HepG2 (cell line): ENCODE results near the gene TNFSF9.

Experiments
- NFE2L1 ChIP-seq: sonication (generic); formaldehyde crosslinking; IDR thresholded peaks from 2 replicates; pipeline ENCODE4 v1.4.0; 2020; ENCODE audit warnings: missing genetic modification reagents, mild to moderate bottlenecking, borderline replicate concordance
- NRL ChIP-seq: sonication (generic); formaldehyde crosslinking; IDR thresholded peaks from 2 replicates; pipeline ENCODE4 v1.5.0; 2020; ENCODE audit warnings: missing genetic modification reagents, mild to moderate bottlenecking, moderate library complexity, borderline replicate concordance
- POLR2A ChIP-seq, 2 experiments: IDR thresholded peaks; 2 replicates each; pipeline ENCODE4 v1.6.1; 2011; ENCODE audit warnings: low read depth in 2 of 2, low read length in 2 of 2, mild to moderate bottlenecking in 1 of 2, moderate library complexity in 1 of 2; ENCODE audit not compliant: insufficient read depth in 1 of 2
- SP2 ChIP-seq: sonication (generic); formaldehyde crosslinking; IDR thresholded peaks from 2 replicates; pipeline ENCODE4 v1.5.1; 2020; ENCODE audit warnings: mild to moderate bottlenecking, missing genetic modification reagents
- ZFP37 ChIP-seq: sonication (generic); formaldehyde crosslinking; IDR thresholded peaks from 2 replicates; pipeline ENCODE4 v1.4.0; 2020; ENCODE audit warnings: missing genetic modification reagents, borderline replicate concordance
- ZNF781 ChIP-seq: sonication (generic); formaldehyde crosslinking; IDR thresholded peaks from 2 replicates; pipeline ENCODE4 v1.5.1; 2020; ENCODE audit warnings: borderline replicate concordance, mild to moderate bottlenecking, missing genetic modification reagents; ENCODE audit errors: not compliant biosample characterization
- ZNF850 ChIP-seq: sonication (generic); formaldehyde crosslinking; conservative IDR thresholded peaks from 2 replicates; pipeline ENCODE4 v1.9.0; 2021; ENCODE audit warnings: mild to moderate bottlenecking, missing genetic modification reagents

- no peak for TF ChIP-seq POLR2A (IDR thresholded peaks at IDR 0.05; ENCODE audit: insufficient read depth in 1 of 2, low read depth in 2 of 2, low read length in 2 of 2)
- no peak for TF ChIP-seq NFE2L1 (CRISPR knock-in tag)
- TF ChIP-seq SP2 (CRISPR knock-in tag), result no peak
- TF ChIP-seq ZFP37 (CRISPR knock-in tag), result no peak
- no peak for TF ChIP-seq ZNF850 (CRISPR knock-in tag)
- TF ChIP-seq ZNF781, result no peak
- no peak for TF ChIP-seq NRL (CRISPR knock-in tag)
Measured at GRCh38 chr19:6533000-6533328, 2.1 kb downstream of the TNFSF9 start.
